Measurements from ENCODE around the gene NBEAL2.

- TF ChIP-seq CTCF (IDR thresholded peaks at IDR 0.05 in 4 of 5, conservative IDR thresholded peaks at IDR 0.05 in 1 of 5) = no peak
- TF ChIP-seq POLR2A (IDR thresholded peaks at IDR 0.05) = no peak
Observed at GRCh38 chr3:46986055-46986730, 6.7 kb downstream of the NBEAL2 start.

All from gastrocnemius medialis (tissue), 4 donors.